H1 (cell line): ENCODE data around the gene CGB5. TPM values are rescaled to one million over a fixed set of nuclear protein-coding genes. Genes with fewer than 3 reads are reported as not detected.
A peak's percentile ranks its signal among the peaks of the same experiment; 100 is the strongest.

Experiments used
- CHD2 ChIP-seq: IDR thresholded peaks from 2 replicates; pipeline ENCODE4 v1.6.1; 2012; ENCODE audit warnings: low read length, improper control_type of control experiment
- EGR1 ChIP-seq: IDR thresholded peaks from 2 replicates; pipeline ENCODE4 v1.6.1; 2011; ENCODE audit warnings: low read depth, low read length, borderline replicate concordance
- HDAC6 ChIP-seq: IDR thresholded peaks from one replicate; pipeline ENCODE4 v1.7.1; 2012; ENCODE audit warnings: low read depth, mild to moderate bottlenecking, inconsistent platforms, low read length, moderate library complexity
- RAD21 ChIP-seq, 2 experiments: IDR thresholded peaks in 1 of 2; conservative IDR thresholded peaks in 1 of 2; 2 replicates each; pipeline ENCODE4 v1.6.1; 2011; ENCODE audit warnings: low read depth in 2 of 2, low read length in 2 of 2, improper control_type of control experiment in 1 of 2, inconsistent platforms in 1 of 2, mild to moderate bottlenecking in 1 of 2, moderate library complexity in 1 of 2
- RXRA ChIP-seq: IDR thresholded peaks from 2 replicates; pipeline ENCODE4 v1.6.1; 2011; ENCODE audit warnings: low read depth, mild to moderate bottlenecking, low read length, moderate library complexity; ENCODE audit not compliant: insufficient read depth
- polyA plus RNA-seq, 7 experiments: library from polyadenylated mRNA; depleted of rRNA in 3 of 7; stranded (reverse) in 5 of 7; unstranded in 2 of 7; fragments of >200 nt in 5 of 7; fragments of 200-250 nt in 2 of 7; gene quantifications; 1 replicate in 5 of 7; 2 replicates in 1 of 7; 4 replicates in 1 of 7; pipeline versions ENCODE4 v1.2.1 to v1.2.3, GENCODE V29; 2011 to 2013; ENCODE audit warnings: missing spikeins in 2 of 7, mixed read lengths in 2 of 7
- total RNA-seq: library from RNA; stranded (reverse); fragmentation: NEBNext Ultra II Directional; extraction: Animal tissue kit (Norgen Biotek cat#: 25700); gene quantifications from 2 replicates; pipeline ENCODE4 v1.2.1, GENCODE V29; 2021
- TF ChIP-seq, protein P1 (sequence below), 3 experiments: IDR thresholded peaks; 1 replicate in 2 of 3; 2 replicates in 1 of 3; pipeline versions ENCODE4 v1.5.1 to v1.6.1; 2011; ENCODE audit warnings: low read length in 3 of 3, mild to moderate bottlenecking in 3 of 3, inconsistent platforms in 2 of 3, low read depth in 1 of 3, moderate library complexity in 1 of 3; ENCODE audit not compliant: insufficient read depth in 1 of 3; ENCODE audit errors: control extremely low read depth in 1 of 3

CGB5 gene
- total and polyA plus RNA-seq, 2 of the 8 experiments (the other 6 are each of a cell fraction or from before 2014, with no cell fraction given) = 0.63 to 0.68 TPM

DNA sequence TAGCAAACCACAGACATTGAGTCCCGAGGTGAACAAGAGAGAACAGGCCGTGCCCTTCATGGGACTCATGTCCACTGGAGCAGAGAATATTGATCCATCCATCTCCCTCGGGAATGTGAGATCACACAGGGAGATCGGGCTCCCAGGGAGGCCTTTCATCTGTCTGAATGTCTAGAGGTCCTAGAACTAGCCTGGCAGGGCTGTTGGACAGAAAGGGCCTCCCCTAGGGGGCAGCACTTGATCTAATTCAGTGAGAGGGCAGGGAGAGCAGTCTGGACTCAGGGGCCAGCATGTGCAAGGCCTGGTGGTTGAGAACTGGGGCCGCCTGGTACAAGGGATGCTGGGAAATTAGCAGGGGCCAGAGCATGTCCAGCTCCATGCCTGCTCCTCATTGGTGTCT, 45.7 kb upstream of the CGB5 start (continued):
- peak; percentile 36 to 53; a peak in 3 of 4 replicates for TF ChIP-seq RAD21 (IDR thresholded peaks at IDR 0.05 in 1 of 2, conservative IDR thresholded peaks at IDR 0.05 in 1 of 2; ENCODE audit: low read depth in 2 of 2, low read length in 2 of 2)
- TF ChIP-seq, protein P1, sequence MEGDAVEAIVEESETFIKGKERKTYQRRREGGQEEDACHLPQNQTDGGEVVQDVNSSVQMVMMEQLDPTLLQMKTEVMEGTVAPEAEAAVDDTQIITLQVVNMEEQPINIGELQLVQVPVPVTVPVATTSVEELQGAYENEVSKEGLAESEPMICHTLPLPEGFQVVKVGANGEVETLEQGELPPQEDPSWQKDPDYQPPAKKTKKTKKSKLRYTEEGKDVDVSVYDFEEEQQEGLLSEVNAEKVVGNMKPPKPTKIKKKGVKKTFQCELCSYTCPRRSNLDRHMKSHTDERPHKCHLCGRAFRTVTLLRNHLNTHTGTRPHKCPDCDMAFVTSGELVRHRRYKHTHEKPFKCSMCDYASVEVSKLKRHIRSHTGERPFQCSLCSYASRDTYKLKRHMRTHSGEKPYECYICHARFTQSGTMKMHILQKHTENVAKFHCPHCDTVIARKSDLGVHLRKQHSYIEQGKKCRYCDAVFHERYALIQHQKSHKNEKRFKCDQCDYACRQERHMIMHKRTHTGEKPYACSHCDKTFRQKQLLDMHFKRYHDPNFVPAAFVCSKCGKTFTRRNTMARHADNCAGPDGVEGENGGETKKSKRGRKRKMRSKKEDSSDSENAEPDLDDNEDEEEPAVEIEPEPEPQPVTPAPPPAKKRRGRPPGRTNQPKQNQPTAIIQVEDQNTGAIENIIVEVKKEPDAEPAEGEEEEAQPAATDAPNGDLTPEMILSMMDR (IDR thresholded peaks at IDR 0.05; ENCODE audit: control extremely low read depth in 1 of 3, insufficient read depth in 1 of 3, low read depth in 1 of 3, low read length in 3 of 3) = peak; percentile 69 to 83 (median 74)
- no peak for TF ChIP-seq EGR1
- no peak for TF ChIP-seq RXRA
- TF ChIP-seq HDAC6 = no peak
- TF ChIP-seq CHD2 = no peak
